WI38 (cell line): ENCODE results near the gene STIMATE.

Source experiments
- H3K4me3 ChIP-seq: 2 replicates; pipeline ENCODE4 v1.5.1; 2011; ENCODE audit warnings: low read depth, mild to moderate bottlenecking, control low read depth, low read length
- TF ChIP-seq, protein P1 (sequence below): IDR thresholded peaks from 2 replicates; pipeline ENCODE4 v1.5.1; 2012; ENCODE audit warnings: low read depth, mild to moderate bottlenecking, control low read depth, low read length

STIMATE gene

DNA sequence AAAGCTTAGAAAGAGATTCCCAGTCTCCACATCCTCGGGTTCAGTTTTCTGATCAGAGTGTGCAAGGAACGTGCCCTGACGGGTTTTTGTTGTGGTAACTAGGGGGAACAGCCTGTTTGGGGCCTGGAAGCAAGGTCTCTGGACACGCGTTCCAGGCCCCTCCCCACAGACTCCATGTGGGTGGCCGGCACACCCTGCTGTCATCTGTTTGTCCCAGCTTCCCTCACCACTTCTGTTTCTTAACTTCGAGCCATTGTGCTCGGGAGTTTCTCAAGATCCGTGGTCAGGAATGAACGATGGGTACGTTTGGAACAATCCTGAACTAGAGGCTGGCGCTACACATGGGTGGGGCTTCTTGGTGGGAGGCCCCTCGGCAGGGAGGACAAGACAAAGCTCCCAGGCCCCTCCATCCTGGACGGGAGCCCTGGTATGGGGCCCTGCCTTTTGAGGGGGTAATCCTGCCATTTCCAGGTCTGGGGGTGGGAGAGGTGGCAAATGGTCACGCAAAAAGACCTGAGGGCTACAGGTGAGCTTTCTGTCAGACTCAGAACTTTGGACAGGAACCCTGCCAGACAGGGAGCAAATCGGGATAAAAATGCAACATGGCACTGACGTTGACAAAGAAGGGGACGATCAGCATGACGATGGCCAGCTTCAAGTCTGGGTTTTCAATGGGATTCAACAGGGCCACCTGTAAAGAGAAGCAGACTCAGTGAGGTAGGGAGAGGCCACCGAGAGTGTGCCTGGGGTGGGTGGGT lies 54.1 kb downstream of the STIMATE start:
- no peak overlapping the region for H3K4me3 ChIP-seq
- TF ChIP-seq, protein P1, sequence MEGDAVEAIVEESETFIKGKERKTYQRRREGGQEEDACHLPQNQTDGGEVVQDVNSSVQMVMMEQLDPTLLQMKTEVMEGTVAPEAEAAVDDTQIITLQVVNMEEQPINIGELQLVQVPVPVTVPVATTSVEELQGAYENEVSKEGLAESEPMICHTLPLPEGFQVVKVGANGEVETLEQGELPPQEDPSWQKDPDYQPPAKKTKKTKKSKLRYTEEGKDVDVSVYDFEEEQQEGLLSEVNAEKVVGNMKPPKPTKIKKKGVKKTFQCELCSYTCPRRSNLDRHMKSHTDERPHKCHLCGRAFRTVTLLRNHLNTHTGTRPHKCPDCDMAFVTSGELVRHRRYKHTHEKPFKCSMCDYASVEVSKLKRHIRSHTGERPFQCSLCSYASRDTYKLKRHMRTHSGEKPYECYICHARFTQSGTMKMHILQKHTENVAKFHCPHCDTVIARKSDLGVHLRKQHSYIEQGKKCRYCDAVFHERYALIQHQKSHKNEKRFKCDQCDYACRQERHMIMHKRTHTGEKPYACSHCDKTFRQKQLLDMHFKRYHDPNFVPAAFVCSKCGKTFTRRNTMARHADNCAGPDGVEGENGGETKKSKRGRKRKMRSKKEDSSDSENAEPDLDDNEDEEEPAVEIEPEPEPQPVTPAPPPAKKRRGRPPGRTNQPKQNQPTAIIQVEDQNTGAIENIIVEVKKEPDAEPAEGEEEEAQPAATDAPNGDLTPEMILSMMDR, result no peak

DNA sequence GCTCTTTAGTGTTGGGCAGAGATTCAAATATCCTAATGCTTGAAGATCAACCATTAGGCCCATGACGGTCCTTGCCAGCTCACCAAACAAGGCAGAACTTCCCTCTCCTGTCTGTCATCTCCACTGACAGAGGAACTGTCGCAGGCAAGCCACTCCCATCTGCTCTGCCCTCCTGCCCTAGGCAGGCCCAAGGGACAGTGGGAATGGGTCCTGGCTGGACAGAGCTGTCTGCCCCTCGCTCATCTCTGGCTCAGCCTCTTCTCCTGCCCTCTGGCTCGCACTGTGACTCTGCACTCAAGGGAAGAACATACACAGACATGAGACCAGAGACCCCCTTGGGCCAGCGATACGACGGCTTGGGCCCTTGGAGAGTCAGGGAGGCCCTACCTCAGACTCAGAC lies 54.9 kb downstream of the STIMATE start:
- no peak overlapping the region for H3K4me3 ChIP-seq
- TF ChIP-seq, protein P1, result no peak

DNA sequence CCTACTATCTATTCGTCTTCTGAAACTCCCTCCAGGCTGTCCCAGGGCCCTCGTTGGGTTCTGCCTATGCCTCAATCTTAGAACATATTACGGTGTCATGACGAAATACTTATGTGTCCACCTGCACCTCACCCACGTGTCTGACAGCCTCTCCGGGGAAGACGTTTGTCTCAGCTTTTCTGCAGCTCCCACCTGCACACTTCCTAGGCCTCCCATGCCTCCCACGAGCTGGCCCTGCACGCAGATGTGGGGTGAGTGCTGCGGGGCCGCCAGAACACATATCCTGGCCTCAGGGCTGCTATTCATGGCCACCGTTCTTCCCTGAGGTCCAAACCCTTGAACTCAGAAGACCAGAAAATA lies 55.4 kb downstream of the STIMATE start:
- TF ChIP-seq, protein P1, result no peak
- no peak overlapping the region for H3K4me3 ChIP-seq

DNA sequence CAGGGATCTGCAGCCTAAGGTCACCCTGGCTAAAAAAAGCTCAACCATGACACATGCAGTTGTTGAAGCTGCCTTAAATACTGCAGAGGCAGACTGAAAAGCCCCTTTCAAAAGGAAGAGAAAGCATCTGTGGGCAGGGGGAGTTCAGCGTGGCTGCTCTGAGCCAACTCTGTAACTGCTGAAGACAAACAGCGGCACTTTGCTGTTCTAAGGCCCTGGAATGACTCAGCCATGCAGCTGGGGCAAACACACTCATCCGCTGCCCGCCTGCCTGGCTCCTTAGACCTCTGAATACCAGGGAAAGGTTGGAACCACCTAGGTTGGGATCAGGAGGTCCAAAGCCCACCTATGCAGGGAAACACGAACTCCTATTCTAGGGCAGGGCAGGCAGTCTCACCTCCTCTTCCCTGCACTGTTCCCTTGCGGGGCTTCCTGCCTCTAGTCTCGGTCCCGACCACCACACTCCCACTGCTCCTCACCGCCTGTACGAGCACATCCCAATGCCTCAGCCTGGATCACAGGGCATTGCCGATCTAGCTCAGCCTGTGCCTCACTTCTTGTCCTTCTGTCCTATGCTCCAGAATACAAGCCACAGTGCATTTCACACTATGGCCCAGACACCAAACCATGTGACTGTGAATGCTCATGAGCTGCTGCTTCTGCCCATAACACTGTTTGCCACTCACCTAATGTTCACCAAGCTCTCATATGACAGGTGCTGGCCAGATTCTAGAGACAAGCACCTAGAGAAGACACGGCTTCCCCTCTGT lies 56.0 kb downstream of the STIMATE start:
- no peak overlapping the region for H3K4me3 ChIP-seq
- TF ChIP-seq, protein P1, result no peak

DNA sequence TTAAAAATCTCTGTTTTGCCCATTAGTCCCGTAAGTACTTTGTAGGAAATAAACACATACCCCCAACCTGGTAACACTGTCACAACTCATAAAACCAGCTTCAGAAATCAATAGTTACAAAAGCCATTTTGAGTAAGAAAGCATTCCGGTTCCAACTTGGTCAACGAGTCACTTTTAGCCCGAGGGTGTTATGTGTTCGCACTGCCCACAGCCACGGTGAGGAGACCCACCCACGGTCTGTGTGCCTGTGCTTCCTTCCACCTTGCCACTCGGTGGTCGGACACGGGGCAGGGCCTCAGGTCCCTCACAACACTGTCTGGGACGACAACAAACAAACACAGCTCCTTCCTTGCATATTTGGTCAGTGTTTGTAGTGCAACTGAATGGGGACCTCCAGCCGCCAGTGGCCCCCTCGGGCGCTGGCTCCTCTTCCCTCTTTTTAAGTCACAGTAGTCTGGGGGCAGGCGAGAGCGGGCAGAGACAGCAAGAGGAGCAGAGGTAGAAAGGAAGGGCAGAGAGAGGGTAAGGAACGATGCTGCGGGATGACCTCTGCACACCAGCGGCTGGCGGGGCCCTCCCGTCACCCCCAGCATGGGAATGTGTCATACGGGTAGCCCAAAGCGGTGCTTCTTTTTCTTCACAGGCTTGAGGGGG lies 57.3 kb downstream of the STIMATE start:
- TF ChIP-seq, protein P1, result no peak
- H3K4me3 ChIP-seq, result no peak overlapping the region

DNA sequence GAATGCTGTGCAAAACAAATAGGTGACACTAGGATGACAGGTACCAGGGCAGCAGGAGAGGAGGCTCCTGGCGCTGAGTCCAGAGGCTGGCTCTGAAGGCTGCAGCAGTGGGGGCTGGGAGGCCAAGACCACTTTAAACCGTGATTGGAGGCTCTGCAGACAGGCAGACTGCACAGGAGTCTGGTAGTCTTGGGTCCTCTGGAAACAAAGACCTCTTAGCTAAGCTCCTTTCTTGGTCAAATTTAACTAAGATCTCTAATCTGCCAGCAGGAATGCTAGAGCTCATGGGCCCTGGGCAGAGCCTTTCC lies 58.1 kb downstream of the STIMATE start:
- TF ChIP-seq, protein P1, result no peak
- H3K4me3 ChIP-seq, result no peak overlapping the region
